Osteoblast (primary cell): ENCODE measurements around the gene KLF8. TPM values are rescaled to one million over a fixed set of nuclear protein-coding genes. Genes with fewer than 3 reads are reported as not detected.
A peak's percentile ranks its signal among the peaks of the same experiment; 100 is the strongest.

Experiments used
- DNase-seq: peaks from one replicate; pipeline ENCODE4 v3.0.0; 2011; ENCODE audit warnings: low spot score, mixed read lengths; ENCODE audit not compliant: insufficient read length; ENCODE audit errors: missing footprints
- H2AFZ ChIP-seq: 2 replicates; pipeline ENCODE4 v1.6.0; 2011; ENCODE audit warnings: mild to moderate bottlenecking, low read length
- H3K27ac ChIP-seq: 2 replicates; pipeline ENCODE4 v1.5.1; 2011; ENCODE audit warnings: mild to moderate bottlenecking, low read depth, low read length, moderate library complexity
- H3K27me3 ChIP-seq: 2 replicates; pipeline ENCODE4 v1.6.0; 2012; ENCODE audit warnings: mild to moderate bottlenecking, control low read depth, inconsistent platforms, low read length, moderate library complexity; ENCODE audit not compliant: insufficient read depth
- H3K36me3 ChIP-seq: 2 replicates; pipeline ENCODE4 v1.5.1; 2011; ENCODE audit warnings: mild to moderate bottlenecking, low read length, control low read depth, moderate library complexity; ENCODE audit not compliant: insufficient read depth
- H3K4me1 ChIP-seq: 2 replicates; pipeline ENCODE4 v1.5.1; 2011; ENCODE audit warnings: mild to moderate bottlenecking, low read length, control low read depth, moderate library complexity; ENCODE audit not compliant: insufficient read depth
- H3K4me2 ChIP-seq: 2 replicates; pipeline ENCODE4 v1.6.0; 2011; ENCODE audit warnings: mild to moderate bottlenecking, low read length; ENCODE audit not compliant: insufficient read depth
- H3K4me3 ChIP-seq: fragments of 200-600 bp; sonication (generic); 3 replicates; pipeline ENCODE4 v1.5.1; 2012; ENCODE audit warnings: mild to moderate bottlenecking, low read length, inconsistent platforms; ENCODE audit not compliant: insufficient read depth
- H3K79me2 ChIP-seq: 2 replicates; pipeline ENCODE4 v1.6.0; 2012; ENCODE audit warnings: mild to moderate bottlenecking, low read length, control low read depth, inconsistent platforms; ENCODE audit not compliant: insufficient read depth
- H3K9me3 ChIP-seq: 2 replicates; pipeline ENCODE4 v1.5.1; 2011; ENCODE audit warnings: low read depth, low read length, control low read depth
- H4K20me1 ChIP-seq: 2 replicates; pipeline ENCODE4 v1.6.0; 2012; ENCODE audit warnings: mild to moderate bottlenecking, low read length, control low read depth; ENCODE audit not compliant: insufficient read depth
- total RNA-seq: library from RNA; depleted of rRNA; stranded (reverse); fragments of >200 nt; gene quantifications from 2 replicates; pipeline ENCODE4 v1.2.3, GENCODE V29; 2012
- TF ChIP-seq, protein P1 (sequence below): IDR thresholded peaks from 2 replicates; pipeline ENCODE4 v1.5.1; 2011; ENCODE audit warnings: mild to moderate bottlenecking, low read depth, low read length, moderate library complexity; ENCODE audit errors: extremely low read depth

The KLF8 gene
- total RNA-seq, 1 donor, result 1.1 TPM

DNA sequence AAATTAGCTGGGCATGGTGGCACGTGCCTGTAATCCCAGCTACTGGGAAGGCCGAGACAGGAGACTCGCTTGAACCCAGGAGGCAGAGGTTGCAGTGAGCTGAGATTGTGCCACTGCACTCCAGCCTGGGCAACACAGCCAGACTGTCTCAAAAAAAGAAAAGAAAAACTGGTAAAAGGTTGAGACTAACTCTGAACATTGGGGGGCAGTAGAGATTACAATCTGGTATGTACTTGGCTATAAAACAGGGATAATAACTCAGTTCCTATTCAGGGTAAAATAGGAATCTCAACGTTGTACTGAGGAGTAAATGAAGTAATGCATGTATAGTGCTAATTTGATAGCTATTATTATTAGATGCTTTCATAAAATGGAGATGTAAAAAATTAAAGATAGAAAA, 12.5 kb upstream of the KLF8 start:
- no peak overlapping the region for H3K27ac ChIP-seq
- H3K36me3 ChIP-seq, result no peaks in the 10 kb centered on the region
- H4K20me1 ChIP-seq, result no peaks in the 10 kb centered on the region
- no peaks in the 10 kb centered on the region for H3K79me2 ChIP-seq
- no peak overlapping the region for H3K4me2 ChIP-seq
- no peaks in the 10 kb centered on the region for H3K27me3 ChIP-seq
- TF ChIP-seq, protein P1, sequence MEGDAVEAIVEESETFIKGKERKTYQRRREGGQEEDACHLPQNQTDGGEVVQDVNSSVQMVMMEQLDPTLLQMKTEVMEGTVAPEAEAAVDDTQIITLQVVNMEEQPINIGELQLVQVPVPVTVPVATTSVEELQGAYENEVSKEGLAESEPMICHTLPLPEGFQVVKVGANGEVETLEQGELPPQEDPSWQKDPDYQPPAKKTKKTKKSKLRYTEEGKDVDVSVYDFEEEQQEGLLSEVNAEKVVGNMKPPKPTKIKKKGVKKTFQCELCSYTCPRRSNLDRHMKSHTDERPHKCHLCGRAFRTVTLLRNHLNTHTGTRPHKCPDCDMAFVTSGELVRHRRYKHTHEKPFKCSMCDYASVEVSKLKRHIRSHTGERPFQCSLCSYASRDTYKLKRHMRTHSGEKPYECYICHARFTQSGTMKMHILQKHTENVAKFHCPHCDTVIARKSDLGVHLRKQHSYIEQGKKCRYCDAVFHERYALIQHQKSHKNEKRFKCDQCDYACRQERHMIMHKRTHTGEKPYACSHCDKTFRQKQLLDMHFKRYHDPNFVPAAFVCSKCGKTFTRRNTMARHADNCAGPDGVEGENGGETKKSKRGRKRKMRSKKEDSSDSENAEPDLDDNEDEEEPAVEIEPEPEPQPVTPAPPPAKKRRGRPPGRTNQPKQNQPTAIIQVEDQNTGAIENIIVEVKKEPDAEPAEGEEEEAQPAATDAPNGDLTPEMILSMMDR, result peak; percentile 30
- H3K4me1 ChIP-seq, result no peaks in the 10 kb centered on the region
- no peaks in the 10 kb centered on the region for H3K9me3 ChIP-seq
- no peak for DNase-seq
- no peak overlapping the region for H2AFZ ChIP-seq
- H3K4me3 ChIP-seq, result no peak overlapping the region

DNA sequence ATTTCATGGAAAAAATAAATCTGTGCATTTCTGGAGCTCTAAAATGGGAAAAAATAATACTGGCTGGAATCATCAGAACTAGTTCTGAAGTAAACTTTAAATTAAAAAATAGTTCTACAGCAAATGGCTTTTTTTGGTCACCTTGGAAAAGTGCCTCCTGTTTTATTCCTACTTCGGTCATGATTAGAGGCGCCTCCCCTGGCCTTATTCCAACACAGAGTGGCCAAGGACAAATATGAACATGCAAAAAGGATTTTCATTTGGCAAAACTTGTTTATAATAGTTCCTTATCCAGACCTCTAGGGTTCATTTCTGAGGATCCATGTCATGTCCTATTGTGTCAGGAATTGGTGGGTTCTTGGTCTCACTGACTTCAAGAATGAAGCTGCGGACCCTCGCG, 11.1 kb upstream of the KLF8 start:
- no peaks in the 10 kb centered on the region for H3K27me3 ChIP-seq
- H3K79me2 ChIP-seq, result no peaks in the 10 kb centered on the region
- TF ChIP-seq, protein P1, result no peak

DNA sequence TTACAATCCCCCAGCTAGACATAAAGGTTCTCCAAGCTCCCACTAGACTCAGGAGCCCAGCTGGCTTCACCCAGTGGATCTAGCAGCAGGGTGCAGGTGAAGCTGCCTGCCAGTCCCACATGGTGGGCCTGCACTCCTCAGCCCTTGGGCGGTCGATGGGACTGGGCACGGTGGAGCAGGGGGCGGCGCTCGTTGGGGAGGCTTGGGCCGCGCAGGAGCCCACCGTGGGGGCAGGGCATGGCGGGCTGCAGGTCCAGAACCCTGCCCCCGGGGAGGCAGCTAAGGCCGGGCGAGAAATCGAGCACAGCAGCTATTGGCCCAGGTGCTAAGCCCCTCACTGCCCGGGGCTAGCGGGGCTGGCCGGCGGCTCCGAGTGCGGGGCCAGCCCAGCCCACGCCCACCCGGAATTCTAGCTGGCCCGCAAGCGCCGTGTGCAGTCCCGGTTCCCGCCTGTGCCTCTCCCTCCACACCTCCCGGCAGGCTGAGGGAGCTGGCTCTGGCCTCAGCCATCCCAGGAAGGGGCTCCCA, 9.6 kb upstream of the KLF8 start:
- Histone ChIP-seq H3K36me3 (no peaks in the 10 kb centered on the region), H3K79me2 (no peaks in the 10 kb centered on the region), H3K27me3 (no peaks in the 10 kb centered on the region), H3K4me3 (no peak overlapping the region), H4K20me1 (no peaks in the 10 kb centered on the region), H3K27ac (no peak overlapping the region), H3K4me2 (no peak overlapping the region), H3K9me3 (no peaks in the 10 kb centered on the region), H3K4me1 (no peaks in the 10 kb centered on the region), H2AFZ (no peak overlapping the region)
- TF ChIP-seq, protein P1, result no peak
- DNase-seq, result no peak

More for the DNA sequence above, 11.1 kb upstream of the KLF8 start:
- H3K36me3 ChIP-seq, result no peaks in the 10 kb centered on the region
- no peak overlapping the region for H3K4me3 ChIP-seq
- no peaks in the 10 kb centered on the region for H3K9me3 ChIP-seq
- no peaks in the 10 kb centered on the region for H4K20me1 ChIP-seq
- no peaks in the 10 kb centered on the region for H3K4me1 ChIP-seq
- no peak overlapping the region for H3K4me2 ChIP-seq
- H3K27ac ChIP-seq, result no peak overlapping the region
- no peak for DNase-seq
- H2AFZ ChIP-seq, result no peak overlapping the region

DNA sequence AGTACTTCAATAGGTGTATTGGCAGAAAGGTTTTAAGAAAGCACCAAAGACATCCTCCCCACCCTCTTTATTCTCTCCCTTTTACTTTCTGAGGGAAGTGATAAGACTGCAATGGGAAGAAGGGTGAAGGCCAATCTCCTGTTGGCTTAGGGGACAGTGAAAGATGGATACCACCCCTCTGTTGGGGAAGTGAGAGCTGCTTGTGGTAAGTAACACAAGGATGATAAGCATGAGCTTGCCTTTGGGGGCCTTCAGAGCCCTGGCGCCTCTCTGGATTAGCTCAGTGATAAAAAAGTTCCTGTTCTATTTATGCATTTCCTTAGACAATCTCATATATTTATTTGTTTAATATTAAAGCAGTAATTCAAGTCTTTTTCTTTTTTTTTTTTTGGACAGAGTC, 5.2 kb upstream of the KLF8 start:
- Histone ChIP-seq H3K4me3 (no peak overlapping the region), H3K27me3 (peaks cover 9% of the 10 kb centered on the region), H3K36me3 (no peaks in the 10 kb centered on the region), H4K20me1 (no peaks in the 10 kb centered on the region), H2AFZ (no peak overlapping the region), H3K4me2 (no peak overlapping the region), H3K4me1 (no peaks in the 10 kb centered on the region), H3K27ac (no peak overlapping the region), H3K79me2 (no peaks in the 10 kb centered on the region), H3K9me3 (no peaks in the 10 kb centered on the region)
- no peak for DNase-seq
- TF ChIP-seq, protein P1, result no peak
